GM12878 (cell line): Measurements from ENCODE around the gene MS4A7. TPM values are rescaled to one million over a fixed set of nuclear protein-coding genes. Genes with fewer than 3 reads are reported as not detected.

Experiments
- BACH1 ChIP-seq: fragments of 450-650 bp; IDR thresholded peaks from 2 replicates; pipeline ENCODE4 v1.6.1; 2017; ENCODE audit warnings: mild to moderate bottlenecking, borderline replicate concordance
- BCL11A ChIP-seq: IDR thresholded peaks from 2 replicates; pipeline ENCODE4 v1.6.1; 2011; ENCODE audit warnings: low read depth, low read length
- BHLHE40 ChIP-seq, 2 experiments: fragments of 450-650 bp in 1 of 2; IDR thresholded peaks; 2 replicates each; pipeline ENCODE4 v1.6.1; 2011 to 2017; ENCODE audit warnings: low read depth in 2 of 2, borderline replicate concordance in 1 of 2, improper control_type of control experiment in 1 of 2, low read length in 1 of 2, mild to moderate bottlenecking in 1 of 2
- DPF2 ChIP-seq: fragments of 450-650 bp; IDR thresholded peaks from 2 replicates; pipeline ENCODE4 v1.6.1; 2017; ENCODE audit warnings: mild to moderate bottlenecking
- EED ChIP-seq: sonication (generic); IDR thresholded peaks from 2 replicates; pipeline ENCODE4 v1.6.1; 2016; ENCODE audit warnings: antibody characterized with exemption, low read depth
- HDAC2 ChIP-seq: fragments of 200-600 bp; sonication (generic); IDR thresholded peaks from 2 replicates; pipeline ENCODE4 v1.6.1; 2017
- KAT2A ChIP-seq: conservative IDR thresholded peaks from 2 replicates; pipeline ENCODE4 v1.6.1; 2011; ENCODE audit warnings: low read depth, low read length; ENCODE audit not compliant: control insufficient read depth
- LARP7 ChIP-seq: fragments of 450-650 bp; IDR thresholded peaks from 2 replicates; pipeline ENCODE4 v1.6.1; 2017; ENCODE audit warnings: mild to moderate bottlenecking
- MEF2B ChIP-seq: fragments of 450-650 bp; IDR thresholded peaks from 2 replicates; pipeline ENCODE4 v1.6.1; 2018; ENCODE audit warnings: mild to moderate bottlenecking, moderate library complexity; ENCODE audit not compliant: partially characterized antibody, poor library complexity, severe bottlenecking
- MTA2 ChIP-seq: fragments of 450-650 bp; IDR thresholded peaks from 2 replicates; pipeline ENCODE4 v1.6.1; 2016; ENCODE audit warnings: low read depth, mild to moderate bottlenecking, moderate library complexity
- NR2C1 ChIP-seq: fragments of 450-650 bp; IDR thresholded peaks from 2 replicates; pipeline ENCODE4 v1.6.1; 2017; ENCODE audit warnings: antibody characterized with exemption, mild to moderate bottlenecking, moderate library complexity
- PAX8 ChIP-seq: fragments of 450-650 bp; IDR thresholded peaks from 2 replicates; pipeline ENCODE4 v1.6.1; 2017; ENCODE audit warnings: mild to moderate bottlenecking, moderate library complexity
- REST ChIP-seq: IDR thresholded peaks from 2 replicates; pipeline ENCODE4 v1.6.1; 2012; ENCODE audit warnings: mild to moderate bottlenecking, low read depth, low read length
- STAT3 ChIP-seq: IDR thresholded peaks from 2 replicates; pipeline ENCODE4 v1.6.1; 2011; ENCODE audit warnings: low read depth, low read length, improper control_type of control experiment
- TARDBP ChIP-seq: IDR thresholded peaks from 2 replicates; pipeline ENCODE4 v1.6.1; 2016; ENCODE audit warnings: borderline replicate concordance
- TCF12 ChIP-seq: IDR thresholded peaks from 2 replicates; pipeline ENCODE4 v1.6.1; 2011; ENCODE audit warnings: low read depth, mild to moderate bottlenecking, low read length
- TCF3 ChIP-seq: IDR thresholded peaks from 2 replicates; pipeline ENCODE4 v1.6.1; 2012; ENCODE audit warnings: low read depth, mild to moderate bottlenecking, low read length, borderline replicate concordance; ENCODE audit not compliant: insufficient read depth
- ZNF24 ChIP-seq: fragments of 450-650 bp; IDR thresholded peaks from 2 replicates; pipeline ENCODE4 v1.6.1; 2017; ENCODE audit warnings: antibody characterized with exemption, mild to moderate bottlenecking
- ZNF274 ChIP-seq: IDR thresholded peaks from one replicate; pipeline ENCODE4 v1.8.0; 2011; ENCODE audit not compliant: insufficient read length, insufficient read depth
- ZNF622 ChIP-seq: fragments of 450-650 bp; IDR thresholded peaks from 2 replicates; pipeline ENCODE4 v1.6.1; 2017; ENCODE audit warnings: mild to moderate bottlenecking, inconsistent platforms
- ZNF687 ChIP-seq: fragments of 450-650 bp; IDR thresholded peaks from 2 replicates; pipeline ENCODE4 v1.6.1; 2017; ENCODE audit warnings: mild to moderate bottlenecking, moderate library complexity
- polyA plus RNA-seq, 11 experiments: library from polyadenylated mRNA; depleted of rRNA in 4 of 11; unstranded in 6 of 11; stranded (reverse) in 5 of 11; fragments of >200 nt; fragmentation: Nextera tagmentation in 4 of 11; fragmentation: Illumina TruSeq in 1 of 11; extraction: Ambion mirVana in 4 of 11; extraction: Trizol in 1 of 11; gene quantifications; 1 replicate in 1 of 11; 2 replicates in 10 of 11; pipeline versions ENCODE4 v1.2.1 to v1.2.3, GENCODE V29; 2011 to 2016; ENCODE audit warnings: inconsistent platforms in 2 of 11, missing spikeins in 2 of 11, low read depth in 1 of 11
- total RNA-seq, 4 experiments: library from RNA; depleted of rRNA in 3 of 4; stranded (reverse); fragments of >200 nt in 3 of 4; fragmentation: Illumina TruSeq in 1 of 4; extraction: Trizol in 1 of 4; gene quantifications; 2 replicates each; pipeline versions ENCODE4 v1.2.1 to v1.2.3, GENCODE V29; 2013 to 2021
- TF ChIP-seq, protein P1 (sequence below): IDR thresholded peaks from 2 replicates; pipeline ENCODE4 v1.6.1; 2011; ENCODE audit warnings: borderline replicate concordance, low read depth, mild to moderate bottlenecking, moderate library complexity, mixed read lengths, low read length; ENCODE audit not compliant: insufficient read depth; ENCODE audit errors: extremely low read length
- TF ChIP-seq, protein P2 (sequence below): fragments of 450-650 bp; conservative IDR thresholded peaks from 2 replicates; pipeline ENCODE4 v1.6.1; 2017; ENCODE audit warnings: mild to moderate bottlenecking, moderate library complexity

The MS4A7 gene
- total and polyA plus RNA-seq, 10 of the 15 experiments (the other 5 are each of a cell fraction or from before 2014, with no cell fraction given) = 1.7 to 17.0 (median 3.7) TPM

DNA sequence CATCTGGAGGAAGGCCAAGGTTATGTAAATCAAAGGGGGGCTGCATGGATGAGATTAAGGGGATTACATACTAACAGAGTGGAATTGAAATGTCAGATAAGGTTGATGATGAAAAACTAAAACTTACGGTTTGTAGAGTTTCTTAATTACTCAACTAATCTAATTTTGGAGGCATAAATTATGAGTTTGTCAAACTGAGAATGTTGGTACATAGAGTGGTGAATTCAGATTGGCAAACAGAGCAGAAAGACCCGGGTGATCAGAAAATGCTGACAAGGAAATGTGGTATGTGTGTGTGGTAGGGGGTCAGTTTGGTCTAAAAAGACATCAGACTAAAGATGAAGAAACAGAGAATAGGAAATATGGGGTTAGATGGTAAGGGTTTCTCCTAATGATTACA is 40.3 kb upstream of the MS4A7 start (continued):
- TF ChIP-seq ZNF687 (no peak), ZNF274 (no peak), LARP7 (no peak), KAT2A (no peak), DPF2 (0 out of 2 replicates have a peak, but pooled peaks have one; percentile 16), TCF12 (no peak), ZNF622 (no peak), ZNF24 (no peak), REST (no peak), TARDBP (no peak), PAX8 (no peak), EED (no peak), BCL11A (0 out of 2 replicates have a peak, but pooled peaks have one; percentile 26), STAT3 (no peak), BHLHE40 (IDR thresholded peaks at IDR 0.05; ENCODE audit: borderline replicate concordance in 1 of 2, low read depth in 2 of 2, low read length in 1 of 2) (no peak), NR2C1 (no peak), MEF2B (peak; percentile 65), BACH1 (no peak), TCF3 (no peak), MTA2 (peak; percentile 72), HDAC2 (no peak)
- TF ChIP-seq, protein P1, sequence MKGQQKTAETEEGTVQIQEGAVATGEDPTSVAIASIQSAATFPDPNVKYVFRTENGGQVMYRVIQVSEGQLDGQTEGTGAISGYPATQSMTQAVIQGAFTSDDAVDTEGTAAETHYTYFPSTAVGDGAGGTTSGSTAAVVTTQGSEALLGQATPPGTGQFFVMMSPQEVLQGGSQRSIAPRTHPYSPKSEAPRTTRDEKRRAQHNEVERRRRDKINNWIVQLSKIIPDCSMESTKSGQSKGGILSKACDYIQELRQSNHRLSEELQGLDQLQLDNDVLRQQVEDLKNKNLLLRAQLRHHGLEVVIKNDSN = no peak
- TF ChIP-seq, protein P2, sequence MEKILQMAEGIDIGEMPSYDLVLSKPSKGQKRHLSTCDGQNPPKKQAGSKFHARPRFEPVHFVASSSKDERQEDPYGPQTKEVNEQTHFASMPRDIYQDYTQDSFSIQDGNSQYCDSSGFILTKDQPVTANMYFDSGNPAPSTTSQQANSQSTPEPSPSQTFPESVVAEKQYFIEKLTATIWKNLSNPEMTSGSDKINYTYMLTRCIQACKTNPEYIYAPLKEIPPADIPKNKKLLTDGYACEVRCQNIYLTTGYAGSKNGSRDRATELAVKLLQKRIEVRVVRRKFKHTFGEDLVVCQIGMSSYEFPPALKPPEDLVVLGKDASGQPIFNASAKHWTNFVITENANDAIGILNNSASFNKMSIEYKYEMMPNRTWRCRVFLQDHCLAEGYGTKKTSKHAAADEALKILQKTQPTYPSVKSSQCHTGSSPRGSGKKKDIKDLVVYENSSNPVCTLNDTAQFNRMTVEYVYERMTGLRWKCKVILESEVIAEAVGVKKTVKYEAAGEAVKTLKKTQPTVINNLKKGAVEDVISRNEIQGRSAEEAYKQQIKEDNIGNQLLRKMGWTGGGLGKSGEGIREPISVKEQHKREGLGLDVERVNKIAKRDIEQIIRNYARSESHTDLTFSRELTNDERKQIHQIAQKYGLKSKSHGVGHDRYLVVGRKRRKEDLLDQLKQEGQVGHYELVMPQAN = no peak
